GM23248 (cell line): ENCODE measurements around the gene TRAK1.

Experiments used
- EZH2 ChIP-seq: fragments of 200-600 bp; sonication (generic); IDR thresholded peaks from 2 replicates; pipeline ENCODE4 v1.6.1; 2018; ENCODE audit warnings: antibody characterized with exemption, mild to moderate bottlenecking; ENCODE audit not compliant: insufficient read depth, poor library complexity, severe bottlenecking
- EZH2phosphoT487 ChIP-seq: fragments of 200-600 bp; sonication (generic); IDR thresholded peaks from 2 replicates; pipeline ENCODE4 v1.6.1; 2018; ENCODE audit warnings: antibody characterized with exemption, moderate library complexity, mild to moderate bottlenecking, low read depth; ENCODE audit not compliant: insufficient read depth

- no peak for TF ChIP-seq EZH2
- no peak for TF ChIP-seq EZH2phosphoT487
These were observed 114.8 kb downstream of the TRAK1 start for GRCh38 chr3:42205800-42206514.
